NB4 (cell line): Measurements from ENCODE around the gene HFE.

Experiments used
- MYC ChIP-seq: IDR thresholded peaks from 2 replicates; pipeline ENCODE4 v1.6.1; 2011; ENCODE audit warnings: low read depth, low read length
- POLR2A ChIP-seq: IDR thresholded peaks from 2 replicates; pipeline ENCODE4 v1.6.1; 2011; ENCODE audit warnings: mild to moderate bottlenecking; ENCODE audit not compliant: insufficient read length; ENCODE audit errors: extremely low read depth
- TF ChIP-seq, protein P1 (sequence below): IDR thresholded peaks from one replicate; pipeline ENCODE4 v1.5.1; 2012; ENCODE audit warnings: low read depth, low read length
- TF ChIP-seq, protein P2 (sequence below): IDR thresholded peaks from 2 replicates; pipeline ENCODE4 v1.6.1; 2011; ENCODE audit warnings: low read depth, low read length

DNA sequence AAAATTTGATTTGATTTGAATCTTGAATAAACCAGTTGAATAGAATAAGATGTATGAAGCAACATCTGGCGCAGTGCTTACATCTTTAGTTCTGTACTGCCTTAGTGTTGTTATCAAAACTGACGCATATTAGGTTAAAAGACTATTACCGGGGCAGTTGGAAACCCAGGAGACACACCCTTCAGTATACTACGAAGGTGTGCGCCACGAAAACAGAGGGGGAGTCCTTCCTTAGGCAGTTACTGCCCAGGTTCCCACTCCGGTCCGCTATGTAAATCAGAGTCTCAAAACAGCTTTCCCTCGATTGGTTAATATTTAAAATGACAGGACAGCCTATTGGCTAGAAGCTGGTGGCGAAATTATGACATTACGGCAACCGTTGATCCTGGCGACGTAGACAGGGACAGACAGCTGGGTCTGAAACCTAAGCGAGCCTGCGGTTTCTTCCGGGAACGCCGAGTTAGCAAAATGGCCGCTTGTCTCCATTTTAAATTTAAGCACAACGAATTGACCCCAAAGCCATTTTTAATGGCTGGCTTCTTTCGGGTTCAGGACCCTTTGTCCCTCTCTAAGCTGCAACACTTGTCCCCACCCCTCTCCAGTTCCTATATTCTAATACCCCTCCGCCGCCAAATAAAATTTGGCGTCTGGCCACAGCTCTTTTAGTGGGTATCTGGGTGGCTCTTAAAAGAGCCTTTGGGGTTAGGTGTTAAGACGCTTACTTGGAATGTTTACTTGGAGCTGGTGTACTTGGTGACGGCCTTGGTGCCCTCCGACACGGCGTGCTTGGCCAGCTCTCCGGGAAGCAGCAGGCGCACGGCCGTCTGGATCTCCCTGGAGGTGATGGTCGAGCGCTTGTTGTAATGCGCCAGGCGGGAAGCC, 35.8 kb downstream of the HFE start:
- TF ChIP-seq, protein P1, sequence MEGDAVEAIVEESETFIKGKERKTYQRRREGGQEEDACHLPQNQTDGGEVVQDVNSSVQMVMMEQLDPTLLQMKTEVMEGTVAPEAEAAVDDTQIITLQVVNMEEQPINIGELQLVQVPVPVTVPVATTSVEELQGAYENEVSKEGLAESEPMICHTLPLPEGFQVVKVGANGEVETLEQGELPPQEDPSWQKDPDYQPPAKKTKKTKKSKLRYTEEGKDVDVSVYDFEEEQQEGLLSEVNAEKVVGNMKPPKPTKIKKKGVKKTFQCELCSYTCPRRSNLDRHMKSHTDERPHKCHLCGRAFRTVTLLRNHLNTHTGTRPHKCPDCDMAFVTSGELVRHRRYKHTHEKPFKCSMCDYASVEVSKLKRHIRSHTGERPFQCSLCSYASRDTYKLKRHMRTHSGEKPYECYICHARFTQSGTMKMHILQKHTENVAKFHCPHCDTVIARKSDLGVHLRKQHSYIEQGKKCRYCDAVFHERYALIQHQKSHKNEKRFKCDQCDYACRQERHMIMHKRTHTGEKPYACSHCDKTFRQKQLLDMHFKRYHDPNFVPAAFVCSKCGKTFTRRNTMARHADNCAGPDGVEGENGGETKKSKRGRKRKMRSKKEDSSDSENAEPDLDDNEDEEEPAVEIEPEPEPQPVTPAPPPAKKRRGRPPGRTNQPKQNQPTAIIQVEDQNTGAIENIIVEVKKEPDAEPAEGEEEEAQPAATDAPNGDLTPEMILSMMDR, result no peak
- TF ChIP-seq, protein P2, sequence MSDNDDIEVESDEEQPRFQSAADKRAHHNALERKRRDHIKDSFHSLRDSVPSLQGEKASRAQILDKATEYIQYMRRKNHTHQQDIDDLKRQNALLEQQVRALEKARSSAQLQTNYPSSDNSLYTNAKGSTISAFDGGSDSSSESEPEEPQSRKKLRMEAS, result 0 out of 2 replicates have a peak, but pooled peaks have one; percentile 17
- TF ChIP-seq POLR2A (peak; percentile 50), MYC (peak; percentile 80)
